Stomach (tissue), 4 donors: ENCODE measurements around the gene ATP7B.
A peak's percentile ranks its signal among the peaks of the same experiment; 100 is the strongest.

Source experiments
- CTCF ChIP-seq, 7 experiments: fragments of 450-650 bp in 4 of 7; fragments of 200-600 bp in 3 of 7; sonication (generic) in 3 of 7; IDR thresholded peaks; one replicate each; pipeline ENCODE4 v1.5.1; 2016 to 2019; ENCODE audit warnings: antibody characterized with exemption in 7 of 7, control low read depth in 2 of 7, mild to moderate bottlenecking in 1 of 7
- POLR2AphosphoS5 ChIP-seq, 3 donors: sonication (generic); formaldehyde crosslinking; IDR thresholded peaks; one replicate each; pipeline ENCODE4 v1.6.1; 2016; ENCODE audit warnings: antibody characterized with exemption in 3 of 3

GRCh38 chr13:51970349-51970748, 40.9 kb downstream of the ATP7B start:
- no peak for TF ChIP-seq CTCF (IDR thresholded peaks at IDR 0.05)
- TF ChIP-seq POLR2AphosphoS5 (IDR thresholded peaks at IDR 0.05): peak in 1 of 3 donors; percentile 42
